ENCODE measurements around the gene RBP3.
A peak's percentile ranks its signal among the peaks of the same experiment; 100 is the strongest.

RBP3 gene

DNA sequence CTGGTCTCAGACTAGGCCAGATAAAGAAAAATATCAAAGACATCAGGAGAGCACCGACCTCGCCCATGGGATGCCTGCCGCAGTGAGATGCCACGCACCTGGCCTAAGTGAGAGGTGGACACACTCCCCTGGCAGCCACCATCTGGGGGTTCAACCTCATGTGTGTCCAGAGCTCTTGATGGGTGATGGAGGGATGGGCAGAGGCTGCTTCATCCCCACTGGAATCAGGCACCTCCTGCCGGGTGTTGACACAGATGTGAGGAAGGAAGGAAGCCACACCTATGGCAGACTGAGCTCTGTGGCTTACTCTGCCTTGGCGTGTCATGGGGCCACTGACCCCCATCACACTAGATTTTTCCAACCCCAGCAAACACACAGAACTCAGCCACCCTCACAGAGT lies 24.6 kb downstream of the RBP3 start:
- Histone ChIP-seq H3K27me3 (ENCODE audit: insufficient read depth, low read depth) (no peaks in the 10 kb centered on the region), H3K27ac (no peak overlapping the region), H4K20me1 (ENCODE audit: insufficient read depth) (no peaks in the 10 kb centered on the region), H3K9ac (no peak overlapping the region), H3K79me2 (ENCODE audit: insufficient read depth, low read depth) (no peaks in the 10 kb centered on the region), H3K4me3 (IDR thresholded peaks at IDR 0.05; ENCODE audit: insufficient read depth, low read depth, low read length) (no peak overlapping the region), H3K4me1 (ENCODE audit: low read depth, poor library complexity, severe bottlenecking) (peaks cover 3% of the 10 kb centered on the region), H3K4me2 (no peak overlapping the region), H3K36me3 (ENCODE audit: insufficient read depth) (no peaks in the 10 kb centered on the region), H2AFZ (ENCODE audit: low read depth) (no peak overlapping the region)
- TF ChIP-seq CTCF (conservative IDR thresholded peaks at IDR 0.05; ENCODE audit: low read depth, low read length), result no peak

DNA sequence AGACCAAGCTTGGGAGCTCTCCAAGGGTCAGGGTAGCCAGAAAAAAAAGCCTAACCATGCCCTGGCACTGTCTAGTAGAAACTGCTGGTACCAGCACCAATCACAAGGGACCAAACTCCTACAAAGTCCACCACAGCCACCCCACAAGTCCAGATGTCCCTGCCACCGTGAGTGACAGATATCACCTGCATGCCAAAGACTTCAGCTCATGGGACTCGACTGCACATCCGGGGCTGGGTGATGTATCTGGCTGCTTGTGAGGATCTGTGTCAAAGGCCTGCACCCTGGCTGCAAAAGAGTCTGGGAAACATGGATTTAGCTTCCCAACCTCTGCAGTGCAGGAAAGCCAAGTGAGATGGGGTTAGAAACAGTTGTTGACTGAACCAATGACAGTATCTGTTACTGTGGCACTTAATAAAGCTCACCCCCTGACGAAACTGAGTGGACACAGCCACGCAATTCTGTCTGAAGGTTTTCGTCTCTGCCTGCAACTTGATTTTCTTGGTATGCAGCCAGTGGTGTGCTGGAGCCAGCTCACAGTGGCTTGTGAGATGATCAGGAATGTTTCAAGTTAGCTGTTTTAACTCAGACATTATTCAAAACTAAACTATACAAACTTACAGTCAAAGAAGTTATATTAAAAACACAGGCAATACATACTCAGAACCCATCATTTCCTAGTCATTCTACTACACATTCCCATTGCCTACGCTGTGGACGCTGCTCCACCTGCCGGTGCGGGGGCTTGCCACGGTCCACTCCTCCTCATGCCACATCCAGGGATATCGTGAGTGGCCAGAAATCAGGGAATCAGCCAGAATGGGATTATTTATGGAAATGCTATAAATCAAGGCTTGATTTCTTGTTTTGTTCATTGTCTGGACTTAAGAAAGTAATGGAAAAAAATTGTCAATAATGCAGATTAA lies 26.7 kb downstream of the RBP3 start:
- TF ChIP-seq CTCF (conservative IDR thresholded peaks at IDR 0.05; ENCODE audit: low read depth, low read length), result no peak
- no peak overlapping the region for H2AFZ ChIP-seq (ENCODE audit: low read depth)

GRCh38 chr10:47376522-47377220 lies 28.5 kb downstream of the RBP3 start:
- Histone ChIP-seq H3K4me1 (ENCODE audit: low read depth, poor library complexity, severe bottlenecking) (peaks cover 3% of the 10 kb centered on the region), H3K36me3 (ENCODE audit: insufficient read depth) (no peaks in the 10 kb centered on the region), H3K27me3 (ENCODE audit: insufficient read depth, low read depth) (no peaks in the 10 kb centered on the region), H3K9ac (no peak overlapping the region), H3K79me2 (ENCODE audit: insufficient read depth, low read depth) (no peaks in the 10 kb centered on the region), H2AFZ (ENCODE audit: low read depth) (peak overlapping the region; percentile 5; the same call in 1 of the 2 replicates), H3K4me3 (IDR thresholded peaks at IDR 0.05; ENCODE audit: insufficient read depth, low read depth, low read length) (no peak overlapping the region), H4K20me1 (ENCODE audit: insufficient read depth) (no peaks in the 10 kb centered on the region), H3K27ac (no peak overlapping the region), H3K4me2 (peak overlapping the region; percentile 23; the same call in 1 of the 2 replicates)
- no peak for TF ChIP-seq CTCF (conservative IDR thresholded peaks at IDR 0.05; ENCODE audit: low read depth, low read length)

More for the DNA sequence above, 26.7 kb downstream of the RBP3 start:
- H4K20me1 ChIP-seq (ENCODE audit: insufficient read depth), result no peaks in the 10 kb centered on the region
- H3K27ac ChIP-seq, result no peak overlapping the region
- H3K9ac ChIP-seq, result no peak overlapping the region
- H3K36me3 ChIP-seq (ENCODE audit: insufficient read depth), result no peaks in the 10 kb centered on the region
- no peaks in the 10 kb centered on the region for H3K79me2 ChIP-seq (ENCODE audit: insufficient read depth, low read depth)
- no peak overlapping the region for H3K4me2 ChIP-seq
- peaks cover 3% of the 10 kb centered on the region for H3K4me1 ChIP-seq (ENCODE audit: low read depth, poor library complexity, severe bottlenecking)
- H3K27me3 ChIP-seq (ENCODE audit: insufficient read depth, low read depth), result no peaks in the 10 kb centered on the region
- H3K4me3 ChIP-seq (IDR thresholded peaks at IDR 0.05; ENCODE audit: insufficient read depth, low read depth, low read length), result no peak overlapping the region

- Histone ChIP-seq H3K79me2 (ENCODE audit: insufficient read depth, low read depth) (no peaks in the 10 kb centered on the region), H3K36me3 (ENCODE audit: insufficient read depth) (no peaks in the 10 kb centered on the region), H3K4me2 (no peak overlapping the region), H3K27ac (no peak overlapping the region), H3K27me3 (ENCODE audit: insufficient read depth, low read depth) (0 out of 2 replicates have a peak, but pooled peaks cover 2% of the 10 kb centered on the region), H3K4me1 (ENCODE audit: low read depth, poor library complexity, severe bottlenecking) (peaks cover 3% of the 10 kb centered on the region), H3K9ac (no peak overlapping the region), H2AFZ (ENCODE audit: low read depth) (no peak overlapping the region), H3K4me3 (IDR thresholded peaks at IDR 0.05; ENCODE audit: insufficient read depth, low read depth, low read length) (no peak overlapping the region), H4K20me1 (ENCODE audit: insufficient read depth) (no peaks in the 10 kb centered on the region)
- no peak for TF ChIP-seq CTCF (conservative IDR thresholded peaks at IDR 0.05; ENCODE audit: low read depth, low read length)
Measured at GRCh38 chr10:47378183-47378510, 30.0 kb downstream of the RBP3 start.
